Skeletal muscle tissue (tissue), 4 donors: ENCODE results near the gene SLC29A3. TPM values are rescaled to one million over a fixed set of nuclear protein-coding genes. Genes with fewer than 3 reads are reported as not detected.

Experiments used
- H3K27ac ChIP-seq: one replicate; pipeline ENCODE4 v1.7.0; 2013; ENCODE audit warnings: mild to moderate bottlenecking, low read depth, low read length, inconsistent platforms
- H3K27me3 ChIP-seq, 3 donors: one replicate each; pipeline ENCODE4 v1.7.0; 2013; ENCODE audit warnings: low read length in 3 of 3; ENCODE audit not compliant: control insufficient read depth in 3 of 3, insufficient read depth in 3 of 3
- H3K36me3 ChIP-seq, 3 donors: one replicate each; pipeline ENCODE4 v1.7.0; 2013; ENCODE audit warnings: low read length in 3 of 3; ENCODE audit not compliant: control insufficient read depth in 3 of 3, insufficient read depth in 3 of 3
- H3K4me1 ChIP-seq, 3 donors: one replicate each; pipeline ENCODE4 v1.7.0; 2013; ENCODE audit warnings: low read length in 3 of 3, mild to moderate bottlenecking in 3 of 3; ENCODE audit not compliant: control insufficient read depth in 3 of 3, insufficient read depth in 3 of 3
- H3K4me3 ChIP-seq, 3 donors: one replicate each; pipeline ENCODE4 v1.7.0; 2013; ENCODE audit warnings: low read length in 3 of 3
- H3K9ac ChIP-seq, 3 donors: one replicate each; pipeline ENCODE4 v1.7.0; 2013; ENCODE audit warnings: low read length in 3 of 3, mild to moderate bottlenecking in 3 of 3, moderate library complexity in 2 of 3, low read depth in 1 of 3
- H3K9me3 ChIP-seq, 3 donors: one replicate each; pipeline ENCODE4 v1.7.0; 2013; ENCODE audit warnings: low read length in 3 of 3; ENCODE audit not compliant: control insufficient read depth in 3 of 3
- total RNA-seq: library from RNA; depleted of rRNA; stranded (reverse); fragments of >200 nt; gene quantifications from one replicate; pipeline ENCODE4 v1.2.3, GENCODE V29; 2014
- donor health status: Osteomylitis.

SLC29A3 gene
- total RNA-seq, 1 donor from 2014 or later = 1.0 TPM

- Histone ChIP-seq H3K27me3 (peaks cover 0 to under 1% (median 0%) of the 10 kb centered on the region in 3 donors), H3K27ac (no peak overlapping the region), H3K9ac (no peak overlapping the region), H3K9me3 (no peaks in the 10 kb centered on the region), H3K4me1 (peaks cover 0 to 5% (median 0%) of the 10 kb centered on the region in 3 donors), H3K36me3 (no peaks in the 10 kb centered on the region), H3K4me3 (no peak overlapping the region)
Observed at GRCh38 chr10:71382757-71383156, 63.7 kb downstream of the SLC29A3 start.

- Histone ChIP-seq H3K9ac (no peak overlapping the region), H3K4me1 (peaks cover 0 to 5% (median 0%) of the 10 kb centered on the region in 3 donors), H3K27me3 (peaks cover 0 to 3% (median 2%) of the 10 kb centered on the region in 3 donors), H3K36me3 (no peaks in the 10 kb centered on the region), H3K4me3 (no peak overlapping the region), H3K27ac (no peak overlapping the region), H3K9me3 (no peaks in the 10 kb centered on the region)
Observed at GRCh38 chr10:71383972-71384687, 65.1 kb downstream of the SLC29A3 start.

- Histone ChIP-seq H3K27ac (no peak overlapping the region), H3K4me3 (no peak overlapping the region), H3K4me1 (peaks cover 0 to 2% (median 0%) of the 10 kb centered on the region in 3 donors), H3K27me3 (peaks cover 12 to 19% (median 17%) of the 10 kb centered on the region in 3 donors), H3K36me3 (no peaks in the 10 kb centered on the region), H3K9ac (no peak overlapping the region), H3K9me3 (no peaks in the 10 kb centered on the region)
Observed at GRCh38 chr10:71388171-71388570, 69.1 kb downstream of the SLC29A3 start.

GRCh38 chr10:71388583-71389310 is 69.7 kb downstream of the SLC29A3 start:
- Histone ChIP-seq H3K9ac (no peak overlapping the region), H3K27me3 (peaks cover 15 to 21% (median 19%) of the 10 kb centered on the region in 3 donors), H3K4me1 (peaks cover 0 to 2% (median 0%) of the 10 kb centered on the region in 3 donors), H3K4me3 (no peak overlapping the region), H3K27ac (no peak overlapping the region), H3K9me3 (no peaks in the 10 kb centered on the region), H3K36me3 (no peaks in the 10 kb centered on the region)

GRCh38 chr10:71389768-71390460 is 70.9 kb downstream of the SLC29A3 start:
- no peaks in the 10 kb centered on the region for H3K9me3 ChIP-seq

GRCh38 chr10:71390461-71390835 is 71.4 kb downstream of the SLC29A3 start:
- no peaks in the 10 kb centered on the region for H3K4me1 ChIP-seq

More at GRCh38 chr10:71389768-71390460, 70.9 kb downstream of the SLC29A3 start:
- Histone ChIP-seq H3K27me3 (peaks cover 19 to 21% (median 20%) of the 10 kb centered on the region in 3 donors), H3K27ac (no peak overlapping the region), H3K9ac (no peak overlapping the region), H3K4me1 (no peaks in the 10 kb centered on the region), H3K36me3 (no peaks in the 10 kb centered on the region), H3K4me3 (no peak overlapping the region)

GRCh38 chr10:71390921-71391690 is 72.0 kb downstream of the SLC29A3 start:
- no peaks in the 10 kb centered on the region for H3K36me3 ChIP-seq
- no peaks in the 10 kb centered on the region for H3K9me3 ChIP-seq
- no peak overlapping the region for H3K9ac ChIP-seq
- H3K4me1 ChIP-seq = no peaks in the 10 kb centered on the region
- H3K4me3 ChIP-seq = no peak overlapping the region
- H3K27me3 ChIP-seq = peaks cover 19 to 27% (median 25%) of the 10 kb centered on the region in 3 donors
- no peak overlapping the region for H3K27ac ChIP-seq

More at GRCh38 chr10:71390461-71390835, 71.4 kb downstream of the SLC29A3 start:
- Histone ChIP-seq H3K36me3 (no peaks in the 10 kb centered on the region), H3K9me3 (no peaks in the 10 kb centered on the region), H3K4me3 (no peak overlapping the region), H3K9ac (no peak overlapping the region), H3K27me3 (peaks cover 19 to 21% (median 21%) of the 10 kb centered on the region in 3 donors), H3K27ac (no peak overlapping the region)

- Histone ChIP-seq H3K9me3 (no peaks in the 10 kb centered on the region), H3K36me3 (no peaks in the 10 kb centered on the region), H3K27ac (no peak overlapping the region), H3K9ac (no peak overlapping the region), H3K27me3 (peaks cover 19 to 27% (median 25%) of the 10 kb centered on the region in 3 donors), H3K4me1 (no peaks in the 10 kb centered on the region), H3K4me3 (no peak overlapping the region)
Observed at GRCh38 chr10:71391701-71392100, 72.6 kb downstream of the SLC29A3 start.

GRCh38 chr10:71392292-71392691 is 73.2 kb downstream of the SLC29A3 start:
- H3K36me3 ChIP-seq = no peaks in the 10 kb centered on the region
- H3K27ac ChIP-seq = no peak overlapping the region
- no peak overlapping the region for H3K4me3 ChIP-seq
- H3K4me1 ChIP-seq = peaks cover 0 to 3% (median 2%) of the 10 kb centered on the region in 3 donors
- no peak overlapping the region for H3K9ac ChIP-seq
- H3K27me3 ChIP-seq = peaks cover 22 to 29% (median 28%) of the 10 kb centered on the region in 3 donors
- no peaks in the 10 kb centered on the region for H3K9me3 ChIP-seq
